Osteoblast (primary cell): ENCODE measurements around the gene GDPD5. TPM values are rescaled to one million over a fixed set of nuclear protein-coding genes. Genes with fewer than 3 reads are reported as not detected.

Experiments used
- DNase-seq: peaks from one replicate; pipeline ENCODE4 v3.0.0; 2011; ENCODE audit warnings: low spot score, mixed read lengths; ENCODE audit not compliant: insufficient read length; ENCODE audit errors: missing footprints
- H2AFZ ChIP-seq: 2 replicates; pipeline ENCODE4 v1.6.0; 2011; ENCODE audit warnings: mild to moderate bottlenecking, low read length
- H3K27ac ChIP-seq: 2 replicates; pipeline ENCODE4 v1.5.1; 2011; ENCODE audit warnings: mild to moderate bottlenecking, low read depth, low read length, moderate library complexity
- H3K27me3 ChIP-seq: 2 replicates; pipeline ENCODE4 v1.6.0; 2012; ENCODE audit warnings: mild to moderate bottlenecking, control low read depth, inconsistent platforms, low read length, moderate library complexity; ENCODE audit not compliant: insufficient read depth
- H3K36me3 ChIP-seq: 2 replicates; pipeline ENCODE4 v1.5.1; 2011; ENCODE audit warnings: mild to moderate bottlenecking, low read length, control low read depth, moderate library complexity; ENCODE audit not compliant: insufficient read depth
- H3K4me1 ChIP-seq: 2 replicates; pipeline ENCODE4 v1.5.1; 2011; ENCODE audit warnings: mild to moderate bottlenecking, low read length, control low read depth, moderate library complexity; ENCODE audit not compliant: insufficient read depth
- H3K4me2 ChIP-seq: 2 replicates; pipeline ENCODE4 v1.6.0; 2011; ENCODE audit warnings: mild to moderate bottlenecking, low read length; ENCODE audit not compliant: insufficient read depth
- H3K4me3 ChIP-seq: fragments of 200-600 bp; sonication (generic); 3 replicates; pipeline ENCODE4 v1.5.1; 2012; ENCODE audit warnings: mild to moderate bottlenecking, low read length, inconsistent platforms; ENCODE audit not compliant: insufficient read depth
- H3K79me2 ChIP-seq: 2 replicates; pipeline ENCODE4 v1.6.0; 2012; ENCODE audit warnings: mild to moderate bottlenecking, low read length, control low read depth, inconsistent platforms; ENCODE audit not compliant: insufficient read depth
- H3K9me3 ChIP-seq: 2 replicates; pipeline ENCODE4 v1.5.1; 2011; ENCODE audit warnings: low read depth, low read length, control low read depth
- H4K20me1 ChIP-seq: 2 replicates; pipeline ENCODE4 v1.6.0; 2012; ENCODE audit warnings: mild to moderate bottlenecking, low read length, control low read depth; ENCODE audit not compliant: insufficient read depth
- CTCF ChIP-seq: IDR thresholded peaks from 2 replicates; pipeline ENCODE4 v1.5.1; 2011; ENCODE audit warnings: mild to moderate bottlenecking, low read depth, low read length, moderate library complexity; ENCODE audit errors: extremely low read depth
- total RNA-seq: library from RNA; depleted of rRNA; stranded (reverse); fragments of >200 nt; gene quantifications from 2 replicates; pipeline ENCODE4 v1.2.3, GENCODE V29; 2012

The GDPD5 gene
- total RNA-seq, 1 donor = 13.4 TPM

- H3K4me1 ChIP-seq = peaks cover 3% of the 10 kb centered on the region
- H3K4me2 ChIP-seq = peak overlapping the region; percentile 78
- no peak overlapping the region for H3K27ac ChIP-seq
- H3K79me2 ChIP-seq = no peaks in the 10 kb centered on the region
- peak; percentile 65 for DNase-seq
- H3K4me3 ChIP-seq = no peak overlapping the region
- H3K9me3 ChIP-seq = peaks cover 2% of the 10 kb centered on the region
- no peaks in the 10 kb centered on the region for H3K36me3 ChIP-seq
- H2AFZ ChIP-seq = no peak overlapping the region
- TF ChIP-seq CTCF = no peak
- no peaks in the 10 kb centered on the region for H4K20me1 ChIP-seq
- H3K27me3 ChIP-seq = peaks cover 44% of the 10 kb centered on the region
These were observed 96.6 kb downstream of the GDPD5 start for GRCh38 chr11:75428989-75429640.

DNA sequence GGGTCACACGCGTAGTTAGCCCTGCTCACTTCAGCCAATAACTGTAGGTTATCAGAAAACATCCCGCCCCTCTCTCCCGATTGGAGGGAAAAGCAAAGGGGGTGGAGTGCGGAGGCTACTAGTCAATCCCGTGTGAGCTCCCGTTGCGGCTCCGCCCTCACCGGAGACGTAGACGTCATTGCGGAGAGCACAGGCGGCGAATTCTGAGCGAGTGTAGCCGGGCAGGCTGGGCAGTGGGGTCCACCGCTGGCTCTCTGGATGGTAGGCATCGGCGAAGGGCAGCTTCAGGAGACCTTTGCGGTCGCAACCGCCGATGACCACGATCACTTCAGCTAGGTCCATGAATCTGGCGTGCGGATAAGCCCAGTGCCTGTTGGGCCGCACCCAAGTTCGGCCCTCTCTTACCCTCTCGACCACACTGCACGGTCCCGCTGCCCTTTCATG, 97.4 kb downstream of the GDPD5 start:
- H3K4me3 ChIP-seq = peak overlapping the region; percentile 64

GRCh38 chr11:75427181-75427580, 98.6 kb downstream of the GDPD5 start:
- no peak overlapping the region for H3K27ac ChIP-seq
- H2AFZ ChIP-seq = no peak overlapping the region
- no peak for TF ChIP-seq CTCF
- DNase-seq = peak; percentile 84
- no peaks in the 10 kb centered on the region for H3K79me2 ChIP-seq
- no peak overlapping the region for H3K4me2 ChIP-seq
- H3K27me3 ChIP-seq = peaks cover 30% of the 10 kb centered on the region
- H3K9me3 ChIP-seq = peaks cover 2% of the 10 kb centered on the region
- peaks cover 3% of the 10 kb centered on the region for H3K4me1 ChIP-seq
- H4K20me1 ChIP-seq = no peaks in the 10 kb centered on the region
- no peak overlapping the region for H3K4me3 ChIP-seq
- H3K36me3 ChIP-seq = peaks cover 9% of the 10 kb centered on the region

More for the DNA sequence above, 97.4 kb downstream of the GDPD5 start:
- no peak overlapping the region for H3K27ac ChIP-seq
- TF ChIP-seq CTCF = no peak
- peaks cover 41% of the 10 kb centered on the region for H3K27me3 ChIP-seq
- H4K20me1 ChIP-seq = no peaks in the 10 kb centered on the region
- H3K36me3 ChIP-seq = no peaks in the 10 kb centered on the region
- DNase-seq = peak; percentile 100
- H2AFZ ChIP-seq = peak overlapping the region; percentile 86
- peak overlapping the region; percentile 78 for H3K4me2 ChIP-seq
- peaks cover 2% of the 10 kb centered on the region for H3K9me3 ChIP-seq
- no peaks in the 10 kb centered on the region for H3K79me2 ChIP-seq
- H3K4me1 ChIP-seq = peaks cover 3% of the 10 kb centered on the region

GRCh38 chr11:75426720-75427086, 99.0 kb downstream of the GDPD5 start:
- DNase-seq = no peak
- Histone ChIP-seq H2AFZ (no peak overlapping the region), H3K79me2 (no peaks in the 10 kb centered on the region), H3K4me1 (peaks cover 3% of the 10 kb centered on the region), H3K27ac (no peak overlapping the region), H3K4me2 (no peak overlapping the region), H3K9me3 (peaks cover 2% of the 10 kb centered on the region), H3K36me3 (peaks cover 13% of the 10 kb centered on the region), H3K4me3 (no peak overlapping the region), H4K20me1 (no peaks in the 10 kb centered on the region), H3K27me3 (peaks cover 25% of the 10 kb centered on the region)
- no peak for TF ChIP-seq CTCF
